H1 (cell line): Measurements from ENCODE around the gene DENND4A. TPM values are rescaled to one million over a fixed set of nuclear protein-coding genes. Genes with fewer than 3 reads are reported as not detected.

Experiments used
- CTCF ChIA-PET: fragments of 300-600 bp; sonication (Branson Sonifier 250); formaldehyde crosslinking; loops from one replicate; lab custom pipeline; 2021; ENCODE audit not compliant: partially characterized antibody; lab: Charles Lee
- POLR2A ChIA-PET: fragments of 300-600 bp; sonication (Branson Sonifier 250); formaldehyde crosslinking; loops from one replicate; lab custom pipeline; 2021; ENCODE audit warnings: inconsistent platforms; ENCODE audit not compliant: partially characterized antibody; lab: Charles Lee
- DNase-seq, 2 experiments: peaks; one replicate each; pipeline versions ENCODE4 v3.0.0 to v3.0.0-alpha.2; 2010 to 2022; ENCODE audit warnings: low spot score in 2 of 2, low read depth in 1 of 2, mixed read lengths in 1 of 2
- FAIRE-seq: peaks from 2 replicates; lab custom pipeline; 2011; peaks lifted over from hg19 to GRCh38; lab: Jason Lieb, UNC
- H2AFZ ChIP-seq: 2 replicates; pipeline ENCODE4 v1.8.1; 2012; ENCODE audit warnings: low read length, inconsistent platforms
- H2AK5ac ChIP-seq: 2 replicates; pipeline ENCODE4 v1.6.1; 2013; ENCODE audit warnings: low read depth, low read length
- H2BK120ac ChIP-seq: replicated peaks from 2 replicates; pipeline ENCODE3; 2013; ENCODE audit warnings: low read depth, low read length, inconsistent platforms
- H2BK12ac ChIP-seq: 2 replicates; pipeline ENCODE4 v1.6.1; 2013; ENCODE audit warnings: low read depth, low read length
- H2BK15ac ChIP-seq: 2 replicates; pipeline ENCODE4 v1.6.1; 2013; ENCODE audit warnings: low read length
- H2BK20ac ChIP-seq: 2 replicates; pipeline ENCODE4 v1.6.1; 2013; ENCODE audit warnings: low read length
- H2BK5ac ChIP-seq: 2 replicates; pipeline ENCODE4 v1.6.1; 2013; ENCODE audit warnings: low read depth, low read length
- H3K14ac ChIP-seq: 2 replicates; pipeline ENCODE4 v1.6.1; 2013; ENCODE audit warnings: inconsistent platforms; ENCODE audit not compliant: insufficient read length
- H3K18ac ChIP-seq: 2 replicates; pipeline ENCODE4 v1.6.1; 2013; ENCODE audit warnings: low read length; ENCODE audit errors: extremely low read depth
- H3K23ac ChIP-seq: 2 replicates; pipeline ENCODE4 v1.6.1; 2013; ENCODE audit warnings: inconsistent platforms; ENCODE audit not compliant: insufficient read length
- H3K23me2 ChIP-seq: 2 replicates; pipeline ENCODE4 v1.6.1; 2013; ENCODE audit warnings: low read depth, low read length
- H3K27ac ChIP-seq: 2 replicates; pipeline ENCODE4 v1.6.1; 2011; ENCODE audit warnings: low read depth, low read length, inconsistent platforms
- H3K27me3 ChIP-seq, 4 experiments: replicated peaks in 1 of 4; 1 replicate in 1 of 4; 2 replicates in 3 of 4; pipeline versions ENCODE4 v1.6.1 to v1.8.1; 2011 to 2013; ENCODE audit warnings: low read length in 3 of 4, mild to moderate bottlenecking in 3 of 4, inconsistent platforms in 2 of 4, mixed read lengths in 2 of 4, moderate library complexity in 1 of 4; ENCODE audit not compliant: control insufficient read depth in 3 of 4, insufficient read depth in 3 of 4; ENCODE audit errors: extremely low read depth in 1 of 4
- H3K36me3 ChIP-seq, 4 experiments: 2 replicates each; pipeline versions ENCODE4 v1.6.1 to v1.8.1; 2011 to 2013; ENCODE audit warnings: mild to moderate bottlenecking in 4 of 4, low read length in 3 of 4, moderate library complexity in 2 of 4, control low read depth in 1 of 4, inconsistent platforms in 1 of 4; ENCODE audit not compliant: insufficient read depth in 4 of 4, control insufficient read depth in 2 of 4
- H3K4ac ChIP-seq: replicated peaks from 2 replicates; pipeline ENCODE3; 2013; ENCODE audit warnings: low read length, low read depth, mixed read lengths, inconsistent platforms; ENCODE audit not compliant: insufficient read length
- H3K4me1 ChIP-seq, 4 experiments: replicated peaks in 1 of 4; 1 replicate in 1 of 4; 2 replicates in 3 of 4; pipeline versions ENCODE4 v1.6.1 to v1.8.1; 2011 to 2013; ENCODE audit warnings: low read length in 3 of 4, inconsistent platforms in 2 of 4, mixed read lengths in 1 of 4; ENCODE audit not compliant: insufficient read depth in 4 of 4, control insufficient read depth in 3 of 4
- H3K4me2 ChIP-seq, 2 experiments: 2 replicates each; pipeline versions ENCODE4 v1.6.1 to v1.8.1; 2011 to 2013; ENCODE audit warnings: low read depth in 2 of 2, low read length in 2 of 2, control low read depth in 1 of 2, inconsistent platforms in 1 of 2, mild to moderate bottlenecking in 1 of 2; ENCODE audit not compliant: insufficient read depth in 1 of 2
- H3K4me3 ChIP-seq, 4 experiments: fragments of 200-600, 300-600 bp in 1 of 4; sonication (generic), shearing (Covaris generic), sonication (Bioruptor Twin) in 1 of 4; 2 replicates each; pipeline versions ENCODE4 v1.5.1 to v1.8.1; 2011 to 2016; ENCODE audit warnings: low read length in 4 of 4, low read depth in 3 of 4, control low read depth in 2 of 4, inconsistent platforms in 2 of 4, mild to moderate bottlenecking in 2 of 4, mixed read lengths in 1 of 4, moderate library complexity in 1 of 4; ENCODE audit not compliant: insufficient read depth in 2 of 4; ENCODE audit errors: extremely low read depth in 1 of 4
- H3K56ac ChIP-seq: replicated peaks from 2 replicates; pipeline ENCODE3; 2013; ENCODE audit warnings: low read depth, mild to moderate bottlenecking, mixed read lengths, low read length, inconsistent platforms; ENCODE audit not compliant: insufficient read length
- H3K79me1 ChIP-seq: 2 replicates; pipeline ENCODE4 v1.6.1; 2013; ENCODE audit warnings: low read depth, low read length, control low read depth
- H3K79me2 ChIP-seq, 2 experiments: 2 replicates each; pipeline versions ENCODE4 v1.6.1 to v1.8.1; 2012 to 2013; ENCODE audit warnings: low read length in 2 of 2, mild to moderate bottlenecking in 2 of 2, inconsistent platforms in 1 of 2; ENCODE audit not compliant: insufficient read depth in 2 of 2, control insufficient read depth in 1 of 2
- H3K9ac ChIP-seq, 4 experiments: replicated peaks in 1 of 4; 1 replicate in 1 of 4; 2 replicates in 3 of 4; pipeline versions ENCODE4 v1.6.1 to v1.8.1; 2011 to 2013; ENCODE audit warnings: low read depth in 3 of 4, low read length in 3 of 4, control low read depth in 2 of 4, mild to moderate bottlenecking in 2 of 4, moderate library complexity in 2 of 4, inconsistent platforms in 1 of 4; ENCODE audit errors: extremely low read depth in 1 of 4
- H3K9me3 ChIP-seq, 2 experiments: 2 replicates each; pipeline versions ENCODE4 v1.6.1 to v1.8.1; 2012 to 2013; ENCODE audit warnings: mild to moderate bottlenecking in 2 of 2, moderate library complexity in 2 of 2, control low read depth in 1 of 2, inconsistent platforms in 1 of 2, low read depth in 1 of 2, low read length in 1 of 2, mixed read lengths in 1 of 2; ENCODE audit not compliant: insufficient read depth in 2 of 2
- H4K20me1 ChIP-seq, 2 experiments: replicated peaks in 1 of 2; 2 replicates each; pipeline versions ENCODE3 to v1.8.1; 2011 to 2013; ENCODE audit warnings: inconsistent platforms in 2 of 2, low read length in 2 of 2, mild to moderate bottlenecking in 1 of 2; ENCODE audit not compliant: insufficient read depth in 2 of 2, control insufficient read depth in 1 of 2
- H4K5ac ChIP-seq: 2 replicates; pipeline ENCODE4 v1.6.1; 2013; ENCODE audit warnings: low read length, low read depth, mixed read lengths, inconsistent platforms; ENCODE audit not compliant: insufficient read length
- H4K8ac ChIP-seq: 2 replicates; pipeline ENCODE4 v1.8.0; 2013; ENCODE audit warnings: mild to moderate bottlenecking, moderate library complexity, low read length, inconsistent platforms; ENCODE audit not compliant: insufficient read depth; ENCODE audit errors: extremely low read depth
- H4K91ac ChIP-seq: replicated peaks from 2 replicates; pipeline ENCODE3; 2013; ENCODE audit warnings: low read length, mixed read lengths, inconsistent platforms; ENCODE audit not compliant: insufficient read length
- CHD2 ChIP-seq: IDR thresholded peaks from 2 replicates; pipeline ENCODE4 v1.6.1; 2012; ENCODE audit warnings: low read length, improper control_type of control experiment
- GTF2F1 ChIP-seq: IDR thresholded peaks from 2 replicates; pipeline ENCODE4 v1.6.1; 2012; ENCODE audit warnings: low read depth, low read length, improper control_type of control experiment, borderline replicate concordance
- HDAC6 ChIP-seq: IDR thresholded peaks from one replicate; pipeline ENCODE4 v1.7.1; 2012; ENCODE audit warnings: low read depth, mild to moderate bottlenecking, inconsistent platforms, low read length, moderate library complexity
- KDM1A ChIP-seq: fragments of 200-600, 300-600 bp; sonication (generic); IDR thresholded peaks from 2 replicates; pipeline ENCODE4 v1.7.1; 2016; ENCODE audit warnings: mild to moderate bottlenecking, low read length, borderline replicate concordance
- MAFK ChIP-seq: IDR thresholded peaks from 2 replicates; pipeline ENCODE4 v1.6.1; 2012; ENCODE audit warnings: low read depth, mild to moderate bottlenecking, improper control_type of control experiment, low read length
- POLR2A ChIP-seq, 2 experiments: IDR thresholded peaks; 1 replicate in 1 of 2; 2 replicates in 1 of 2; pipeline ENCODE4 v1.6.1; 2011; ENCODE audit warnings: low read depth in 2 of 2, low read length in 2 of 2, mild to moderate bottlenecking in 2 of 2; ENCODE audit errors: control extremely low read depth in 1 of 2
- POLR2AphosphoS5 ChIP-seq: IDR thresholded peaks from 2 replicates; pipeline ENCODE4 v1.6.1; 2011; ENCODE audit warnings: low read depth, low read length
- POU5F1 ChIP-seq: IDR thresholded peaks from 2 replicates; pipeline ENCODE4 v1.6.1; 2011; ENCODE audit warnings: low read depth, mild to moderate bottlenecking, low read length, moderate library complexity
- RBBP5 ChIP-seq: IDR thresholded peaks from 2 replicates; pipeline ENCODE4 v1.7.1; 2012; ENCODE audit warnings: low read depth, mild to moderate bottlenecking, inconsistent platforms, low read length, moderate library complexity, borderline replicate concordance
- RFX5 ChIP-seq: IDR thresholded peaks from 2 replicates; pipeline ENCODE4 v1.6.1; 2011; ENCODE audit warnings: low read depth, low read length, improper control_type of control experiment, borderline replicate concordance
- SAP30 ChIP-seq: fragments of 300-600 bp; sonication (generic); IDR thresholded peaks from 2 replicates; pipeline ENCODE4 v1.7.1; 2012; ENCODE audit warnings: low read length, moderate library complexity, mild to moderate bottlenecking, inconsistent platforms; ENCODE audit not compliant: insufficient read depth, insufficient replicate concordance
- SP1 ChIP-seq: IDR thresholded peaks from 2 replicates; pipeline ENCODE4 v1.6.1; 2011; ENCODE audit warnings: low read depth, low read length
- SRF ChIP-seq: IDR thresholded peaks from 2 replicates; pipeline ENCODE4 v1.6.1; 2011; ENCODE audit warnings: mild to moderate bottlenecking, low read depth, low read length, moderate library complexity
- SUZ12 ChIP-seq: fragments of 200-600 bp; sonication (generic); IDR thresholded peaks from 2 replicates; pipeline ENCODE4 v1.6.1; 2012; ENCODE audit warnings: mild to moderate bottlenecking, inconsistent platforms, low read length, moderate library complexity, mixed read lengths
- WGBS, 2 experiments: shearing (Covaris generic) in 1 of 2; methylation state at CpG; one replicate each; pipeline versions ENCODE4 v1.1.6 to v1.1.7; 2013 to 2015; ENCODE audit warnings: low lambda C conversion rate in 2 of 2, mixed read lengths in 2 of 2, inconsistent platforms in 1 of 2, low coverage in 1 of 2, missing lambda C conversion rate in 1 of 2; ENCODE audit not compliant: insufficient replicate concordance in 2 of 2, insufficient coverage in 1 of 2, insufficient read length in 1 of 2; ENCODE audit errors: extremely low coverage in 1 of 2, missing lambda C conversion rate in 1 of 2; 5-methylcytosine and 5-hydroxymethylcytosine counted together
- polyA plus RNA-seq, 7 experiments: library from polyadenylated mRNA; depleted of rRNA in 3 of 7; stranded (reverse) in 5 of 7; unstranded in 2 of 7; fragments of >200 nt in 5 of 7; fragments of 200-250 nt in 2 of 7; gene quantifications; 1 replicate in 5 of 7; 2 replicates in 1 of 7; 4 replicates in 1 of 7; pipeline versions ENCODE4 v1.2.1 to v1.2.3, GENCODE V29; 2011 to 2013; ENCODE audit warnings: missing spikeins in 2 of 7, mixed read lengths in 2 of 7
- total RNA-seq: library from RNA; stranded (reverse); fragmentation: NEBNext Ultra II Directional; extraction: Animal tissue kit (Norgen Biotek cat#: 25700); gene quantifications from 2 replicates; pipeline ENCODE4 v1.2.1, GENCODE V29; 2021
- TF ChIP-seq, protein P1 (sequence below): IDR thresholded peaks from 2 replicates; pipeline ENCODE4 v1.6.1; 2012; ENCODE audit warnings: low read length, inconsistent platforms

Gene DENND4A
- total and polyA plus RNA-seq, 2 of the 8 experiments (the other 6 are each of a cell fraction or from before 2014, with no cell fraction given): 1.3 to 4.7 TPM

DNA sequence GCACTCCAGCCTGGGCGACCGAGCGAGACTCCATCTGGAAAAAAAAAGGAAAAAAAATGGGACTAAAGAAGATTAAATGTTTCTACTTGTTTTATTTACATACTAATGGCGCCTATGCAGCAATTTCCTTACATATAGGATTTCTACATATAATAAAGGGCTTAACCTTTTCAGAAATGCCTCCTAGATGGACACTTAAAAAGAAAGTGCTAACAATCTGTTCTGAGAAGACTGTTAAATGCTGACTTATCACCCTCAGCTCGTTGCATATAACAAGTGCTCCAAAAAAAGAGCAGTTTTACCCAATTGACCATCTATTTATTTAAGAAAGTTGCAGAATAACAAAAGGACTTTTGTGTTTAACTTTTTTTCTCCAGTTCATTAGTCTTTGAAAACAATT lies 32.7 kb downstream of the DENND4A start:
- Histone ChIP-seq H3K4ac (no peak overlapping the region), H3K9ac (no peak overlapping the region), H3K4me2 (no peak overlapping the region), H4K5ac (no peak overlapping the region), H3K56ac (no peak overlapping the region), H2BK120ac (no peak overlapping the region), H3K36me3 (no peaks in the 10 kb centered on the region), H3K23ac (no peak overlapping the region), H3K14ac (no peak overlapping the region), H3K23me2 (no peaks in the 10 kb centered on the region), H3K79me2 (no peaks in the 10 kb centered on the region), H3K79me1 (no peaks in the 10 kb centered on the region), H3K27ac (no peak overlapping the region), H4K20me1 (no peaks in the 10 kb centered on the region), H2BK5ac (no peak overlapping the region), H3K27me3 (no peaks in the 10 kb centered on the region), H3K9me3 (no peaks in the 10 kb centered on the region), H2AK5ac (no peak overlapping the region), H2AFZ (no peak overlapping the region), H2BK20ac (no peak overlapping the region), H4K8ac (no peak overlapping the region), H2BK12ac (no peak overlapping the region), H3K18ac (no peak overlapping the region), H2BK15ac (no peak overlapping the region), H3K4me1 (no peaks in the 10 kb centered on the region), H3K4me3 (no peak overlapping the region), H4K91ac (no peak overlapping the region)
- FAIRE-seq (no peak), DNase-seq (no peak)
- WGBS, 2 experiments: 93% methylated on average over 5 of the region's 5 CpGs; no CpG with 5 or more reads in 1 of the 2 experiments
- ChIA-PET POLR2A (no interaction called here), CTCF (no interaction called here)
- TF ChIP-seq CHD2 (no peak), SUZ12 (no peak), RFX5 (no peak), POLR2AphosphoS5 (no peak), GTF2F1 (no peak), HDAC6 (no peak), POLR2A (IDR thresholded peaks at IDR 0.05; ENCODE audit: control extremely low read depth in 1 of 2, low read depth in 2 of 2, low read length in 2 of 2) (no peak), MAFK (no peak), KDM1A (no peak), SAP30 (no peak), POU5F1 (no peak), RBBP5 (no peak), SP1 (no peak), SRF (no peak)
- TF ChIP-seq, protein P1, sequence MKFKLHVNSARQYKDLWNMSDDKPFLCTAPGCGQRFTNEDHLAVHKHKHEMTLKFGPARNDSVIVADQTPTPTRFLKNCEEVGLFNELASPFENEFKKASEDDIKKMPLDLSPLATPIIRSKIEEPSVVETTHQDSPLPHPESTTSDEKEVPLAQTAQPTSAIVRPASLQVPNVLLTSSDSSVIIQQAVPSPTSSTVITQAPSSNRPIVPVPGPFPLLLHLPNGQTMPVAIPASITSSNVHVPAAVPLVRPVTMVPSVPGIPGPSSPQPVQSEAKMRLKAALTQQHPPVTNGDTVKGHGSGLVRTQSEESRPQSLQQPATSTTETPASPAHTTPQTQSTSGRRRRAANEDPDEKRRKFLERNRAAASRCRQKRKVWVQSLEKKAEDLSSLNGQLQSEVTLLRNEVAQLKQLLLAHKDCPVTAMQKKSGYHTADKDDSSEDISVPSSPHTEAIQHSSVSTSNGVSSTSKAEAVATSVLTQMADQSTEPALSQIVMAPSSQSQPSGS: no peak
